Hematopoietic multipotent progenitor cell treated with erythropoietin and hydrocortisone succinate and interleukin-3 and kit ligand, for 4 days (in vitro differentiated cells): ENCODE results near the gene KRT9.
"Not testable (repeated sequence)": the region's sequence is repeated elsewhere in the genome, so short reads cannot be mapped to it uniquely, and the experiment has no call there.

Experiments
- DNase-seq: peaks from one replicate; pipeline ENCODE4 v3.0.0-alpha.2; 2015

The KRT9 gene

DNA sequence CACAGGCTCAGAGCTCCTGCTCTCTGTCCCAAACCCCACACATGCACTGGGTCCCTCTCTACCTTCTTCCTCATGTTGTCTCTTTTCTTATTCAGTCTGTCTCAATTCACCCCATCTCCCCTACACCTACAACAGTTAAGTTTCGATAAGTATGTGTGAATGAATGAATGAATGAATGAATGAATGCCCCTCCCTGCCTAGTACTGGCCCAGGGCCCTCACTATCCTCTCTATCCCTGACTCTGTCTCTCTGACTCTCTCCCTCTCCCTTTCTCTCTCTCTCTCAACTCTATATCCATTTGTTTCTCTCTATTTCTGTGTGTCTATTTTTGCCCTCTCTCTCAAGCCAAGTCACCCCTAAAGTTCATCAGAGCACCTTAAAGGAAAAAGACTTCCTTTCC lies 6.7 kb upstream of the KRT9 start:
- no peak for DNase-seq

DNA sequence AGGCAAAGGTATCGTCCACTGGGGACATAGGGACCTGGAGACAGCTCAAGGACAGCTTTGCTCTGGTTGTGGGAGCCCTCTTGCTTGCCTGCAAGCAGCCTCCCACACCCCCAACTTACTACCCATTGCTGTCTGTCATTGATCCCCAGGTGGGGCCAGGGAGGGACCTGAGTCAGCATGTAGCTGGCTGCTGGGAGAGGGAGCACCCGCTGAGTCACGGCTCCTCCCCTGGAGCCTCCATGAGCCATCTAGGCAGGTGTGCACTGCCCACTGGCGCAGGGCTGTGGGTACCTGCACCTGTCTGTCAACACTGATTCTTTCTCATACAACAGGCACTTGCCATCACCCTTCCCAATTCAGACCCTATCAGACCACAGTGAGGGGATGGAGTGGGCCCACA lies 4.9 kb upstream of the KRT9 start:
- DNase-seq: not testable (repeated sequence)

DNA sequence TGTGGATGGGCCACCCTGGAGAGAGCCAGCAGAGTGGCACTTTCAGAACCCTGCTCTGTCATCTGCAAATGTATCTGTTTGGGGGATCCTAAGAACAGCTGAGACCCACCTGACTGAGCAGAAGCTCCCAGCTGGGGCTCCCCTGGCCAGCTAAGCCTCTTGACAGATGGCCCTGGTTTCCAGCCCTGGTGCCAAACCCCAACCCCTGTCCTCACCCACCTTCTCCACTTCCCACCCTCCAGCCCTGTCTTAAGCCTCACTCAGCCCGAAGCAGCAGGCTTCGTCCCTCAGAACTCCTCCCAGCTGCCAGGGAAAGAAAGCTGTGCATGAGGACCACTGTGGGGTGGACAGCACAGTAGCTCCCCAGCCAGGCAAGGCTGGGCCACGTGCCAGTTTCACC lies 3.5 kb upstream of the KRT9 start:
- no peak for DNase-seq

DNA sequence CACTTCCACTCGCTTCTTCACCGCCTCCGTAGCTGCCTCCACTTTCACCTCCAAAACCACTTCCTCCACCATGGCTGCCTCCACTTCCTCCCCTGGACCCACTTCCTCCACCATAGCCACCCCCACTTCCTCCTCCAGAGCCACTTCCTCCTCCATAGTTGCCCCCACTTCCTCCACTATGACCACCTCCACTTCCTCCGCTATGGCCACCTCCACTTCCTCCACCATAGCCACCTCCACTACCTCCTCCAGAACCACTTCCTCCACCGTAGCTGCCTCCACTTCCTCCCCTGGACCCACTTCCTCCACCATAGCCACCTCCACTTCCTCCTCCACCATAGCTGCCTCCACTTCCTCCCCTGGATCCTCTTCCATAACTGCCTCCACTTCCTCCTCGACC lies 4.5 kb downstream of the KRT9 start:
- DNase-seq: no peak

DNA sequence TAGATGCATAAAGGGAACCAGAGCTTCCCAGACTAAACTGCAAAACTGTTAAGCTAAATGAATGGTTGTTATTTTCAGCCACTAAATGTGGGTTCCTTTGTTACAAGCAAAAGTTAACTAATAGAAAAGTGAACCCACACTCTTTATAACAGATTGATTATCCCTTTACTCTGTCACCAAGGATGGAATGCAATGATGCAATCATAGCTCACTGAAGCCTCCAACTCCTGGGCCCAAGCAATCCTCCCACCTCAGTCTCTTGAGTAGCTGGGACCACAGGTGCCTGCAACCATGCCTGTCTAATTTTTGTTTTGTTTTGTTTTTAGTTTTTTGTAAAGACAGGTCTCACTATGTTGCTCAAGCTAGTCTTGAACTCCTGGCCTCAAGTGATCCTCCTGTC lies 6.5 kb downstream of the KRT9 start:
- DNase-seq: no peak

DNA sequence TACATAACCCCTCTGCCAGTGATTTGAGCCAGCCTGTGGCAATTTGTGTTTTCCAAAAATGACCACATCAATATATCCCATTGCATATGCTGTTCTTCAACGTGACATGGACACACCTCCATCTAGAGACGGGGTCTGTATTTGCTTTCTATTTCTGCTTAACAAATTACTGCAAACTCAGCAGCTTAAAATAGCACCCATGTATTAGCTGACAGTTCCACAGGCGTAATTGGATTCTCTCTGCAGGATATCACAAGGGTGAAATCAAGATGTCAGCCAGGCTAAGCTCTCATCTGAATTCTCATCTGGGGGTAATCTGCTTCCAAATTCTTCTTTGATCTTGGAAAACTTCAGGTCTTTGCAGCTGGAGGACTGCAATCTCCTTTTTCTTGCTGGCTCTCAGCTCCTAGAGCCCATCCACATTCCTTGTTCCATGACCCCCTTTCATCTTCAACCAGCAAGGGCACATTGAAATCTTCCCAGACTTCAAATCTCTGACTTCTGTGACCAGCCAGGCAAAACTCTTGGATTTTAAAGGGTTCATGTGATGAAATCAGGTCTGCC lies 8.2 kb downstream of the KRT9 start:
- DNase-seq: no peak

DNA sequence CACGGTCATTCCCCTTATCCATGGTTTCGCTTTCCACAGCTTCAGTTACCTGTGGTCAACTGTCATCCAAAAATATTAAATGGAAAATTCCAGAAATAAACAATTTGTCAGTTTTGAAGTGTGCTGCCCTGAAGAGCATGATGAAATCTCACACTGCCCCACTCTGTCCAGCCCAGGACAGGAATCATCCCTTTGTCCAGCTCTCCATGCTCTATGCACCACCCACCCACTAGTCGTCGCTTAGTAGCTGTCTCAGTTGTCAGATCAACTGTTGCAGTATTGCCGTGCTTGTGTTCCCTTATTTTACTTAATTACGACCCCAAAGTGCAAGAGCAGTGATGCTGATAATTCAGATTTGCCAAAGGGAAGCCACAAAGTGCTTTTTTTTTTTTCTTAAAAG lies 10.3 kb downstream of the KRT9 start:
- no peak for DNase-seq

DNA sequence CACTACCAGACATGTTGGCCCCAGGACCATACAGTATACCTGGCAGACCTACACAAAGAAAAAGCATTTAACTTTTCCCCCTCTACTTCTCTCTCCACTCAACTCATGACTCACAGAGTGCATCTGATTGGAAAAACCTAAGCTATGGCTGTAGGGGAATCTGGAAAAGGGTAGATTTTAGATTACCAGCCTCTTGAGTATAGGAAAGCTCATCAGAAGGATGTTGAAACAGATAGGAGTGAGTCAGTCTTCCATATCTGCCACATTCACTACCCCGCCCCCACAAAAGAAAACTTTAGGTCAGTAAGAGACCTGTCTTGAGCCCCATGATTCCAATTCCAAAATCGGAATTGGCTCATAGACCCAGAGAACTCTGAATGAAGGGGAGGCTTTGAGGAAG lies 12.3 kb downstream of the KRT9 start:
- no peak for DNase-seq

DNA sequence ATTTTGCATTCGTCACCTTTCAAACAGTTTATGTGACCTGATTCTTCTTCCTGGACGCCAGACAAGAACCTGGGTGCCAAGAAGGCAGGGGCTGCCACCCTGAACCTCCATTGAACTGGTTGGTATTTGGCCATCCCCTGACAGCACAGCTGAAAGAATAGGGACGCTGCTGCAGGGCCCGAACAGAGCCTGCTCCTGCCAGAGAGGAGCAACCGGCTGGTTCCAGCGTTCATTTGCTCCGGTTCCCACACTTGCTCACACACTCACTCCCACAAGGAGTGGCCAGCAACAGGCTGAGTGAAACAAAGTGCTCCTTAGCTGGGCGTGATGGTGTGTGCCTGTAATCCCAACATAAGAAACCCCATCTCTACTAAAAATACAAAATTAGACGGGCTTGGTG lies 14.9 kb downstream of the KRT9 start:
- no peak for DNase-seq

DNA sequence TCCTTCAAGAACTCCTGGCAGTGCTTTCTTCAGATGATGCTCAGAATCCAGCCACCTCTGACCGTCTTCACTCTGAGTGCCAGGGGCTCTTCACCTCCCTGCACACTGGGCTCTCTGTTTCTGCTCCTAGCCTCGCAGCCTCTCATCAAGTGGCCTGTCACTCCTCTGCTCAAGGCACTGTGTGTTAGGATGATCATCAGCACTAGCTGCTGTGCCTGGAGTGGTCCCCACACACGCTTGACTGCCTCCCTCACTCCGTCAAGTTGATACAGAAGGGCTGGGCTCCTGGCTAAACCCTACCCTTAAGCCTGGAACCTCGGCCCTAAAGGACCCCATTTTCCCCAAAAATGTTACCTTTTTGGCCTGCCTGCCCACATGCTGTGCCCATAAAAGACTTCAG lies 15.6 kb downstream of the KRT9 start:
- no peak for DNase-seq

DNA sequence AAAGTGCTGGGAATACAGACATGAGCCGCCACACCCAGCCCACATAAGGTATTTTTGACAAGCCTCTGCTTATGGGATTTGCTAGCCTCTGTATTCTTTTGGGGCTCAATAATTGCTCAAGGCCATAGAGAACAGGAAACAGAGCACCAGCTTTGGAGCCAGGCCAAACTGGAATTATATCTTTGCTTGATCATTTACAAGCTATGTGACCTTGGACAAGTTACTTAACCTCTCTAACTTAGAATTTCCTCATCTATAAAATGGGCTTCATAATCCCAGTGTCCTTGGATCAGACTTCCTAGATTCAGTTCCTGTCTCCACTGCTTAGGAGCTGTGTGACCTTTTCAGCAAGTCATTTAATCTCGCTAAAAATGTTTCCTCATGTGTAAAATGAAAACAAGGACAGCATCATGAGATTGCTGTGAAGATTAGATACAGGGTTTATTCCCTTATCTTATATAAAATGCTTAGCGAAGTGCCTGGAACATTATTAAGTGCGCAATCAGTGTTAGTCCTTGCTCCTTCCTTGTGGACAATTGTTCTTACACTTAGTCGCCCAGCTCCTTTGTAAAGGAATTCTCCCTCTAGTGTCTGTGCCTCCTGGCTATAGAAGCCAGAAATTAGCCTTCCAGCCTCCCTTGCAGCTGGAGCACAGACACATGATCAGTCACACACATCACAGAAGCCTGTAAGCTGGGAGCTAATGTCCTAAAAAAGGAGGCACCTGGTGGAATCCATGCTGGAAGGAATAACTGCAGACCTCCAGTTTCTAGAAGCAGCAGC lies 16.6 kb downstream of the KRT9 start:
- no peak for DNase-seq

DNA sequence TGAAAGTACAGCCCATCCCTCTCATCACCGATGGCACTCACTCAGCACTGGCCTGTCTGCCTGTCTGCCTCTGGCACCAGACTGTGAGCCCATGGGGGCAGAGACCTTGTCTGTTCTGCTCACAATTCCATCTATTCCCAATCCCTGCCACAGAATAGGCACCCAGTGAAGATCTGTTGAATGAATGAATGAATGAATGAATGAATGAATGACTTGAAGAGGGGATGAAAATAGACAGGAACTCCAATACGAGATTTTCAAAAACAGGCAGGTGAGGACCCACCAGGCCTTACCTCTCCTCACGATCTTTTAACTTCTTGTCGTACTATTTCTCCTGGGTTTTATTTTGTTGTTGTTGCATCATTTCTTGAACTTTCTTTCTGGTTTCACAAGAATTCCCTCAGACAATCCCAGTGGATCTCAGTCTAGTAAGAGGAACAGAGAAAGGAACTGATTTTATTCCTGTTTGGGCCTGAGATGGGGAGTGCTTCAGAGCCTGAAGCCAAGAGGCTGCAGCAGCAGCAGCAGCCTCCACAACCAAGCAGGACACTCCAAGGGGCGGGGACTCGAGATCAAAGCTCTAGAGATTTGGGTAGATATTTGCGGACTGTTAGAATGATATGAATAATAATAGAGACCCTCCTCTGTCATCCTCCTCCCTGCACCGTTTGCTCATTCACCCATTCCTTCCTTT lies 17.7 kb downstream of the KRT9 start:
- DNase-seq: no peak

DNA sequence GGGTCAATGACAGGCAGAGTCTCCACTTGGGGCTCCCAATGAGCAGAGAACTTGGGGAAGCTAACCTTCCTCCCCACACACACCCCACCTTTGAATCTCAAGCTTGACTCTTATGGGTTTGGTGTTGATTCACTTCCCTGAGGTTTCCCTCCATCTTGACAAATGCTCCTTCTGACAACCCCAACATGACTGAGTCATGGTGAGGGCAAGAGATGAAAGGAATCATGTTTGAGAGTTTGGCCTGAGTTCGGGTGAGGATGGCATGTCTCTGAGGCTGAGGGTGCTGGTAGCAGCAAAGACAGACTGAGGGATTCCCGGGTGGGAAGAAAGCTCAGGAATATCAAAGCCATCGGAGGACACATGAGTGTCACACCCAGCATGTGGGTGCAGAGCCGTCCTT lies 18.7 kb downstream of the KRT9 start:
- no peak for DNase-seq

DNA sequence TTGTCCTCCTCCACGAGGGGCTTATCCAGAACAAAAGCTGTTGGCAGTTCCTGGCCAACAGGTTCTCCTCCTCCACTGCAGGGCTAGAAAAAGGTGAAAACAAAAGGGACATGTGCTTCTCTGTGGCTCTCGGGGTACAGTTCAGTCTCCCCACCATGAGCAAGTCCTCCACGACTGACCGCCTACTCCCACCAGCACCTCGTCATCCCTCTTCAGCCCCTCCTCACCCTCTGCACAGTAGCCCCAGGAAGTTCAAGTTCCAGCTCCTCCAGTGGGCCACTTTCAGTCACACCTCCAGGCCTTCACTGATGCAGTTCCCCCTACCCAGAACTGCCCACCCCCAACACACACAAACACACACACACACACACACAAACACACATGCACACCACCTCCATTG lies 19.4 kb downstream of the KRT9 start:
- DNase-seq: no peak

DNA sequence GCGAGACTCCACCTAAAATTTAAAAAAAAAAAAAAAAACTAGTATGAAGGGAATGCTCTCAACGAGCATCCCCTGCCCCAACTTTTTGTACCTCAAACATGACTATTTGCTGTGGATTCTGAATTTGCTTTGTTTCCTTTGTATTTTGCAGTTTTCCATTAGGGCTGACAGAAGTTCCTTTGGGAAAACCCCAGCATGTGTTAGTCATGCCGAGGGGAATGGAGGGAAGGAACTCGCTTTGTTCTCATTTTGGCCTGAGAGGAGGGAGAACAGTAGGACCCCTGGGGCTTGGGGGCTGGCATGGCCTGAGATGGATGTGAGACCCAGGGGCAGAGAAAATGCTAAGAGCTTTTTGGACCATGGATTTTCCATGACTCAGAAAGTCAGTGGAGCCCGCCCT lies 20.5 kb downstream of the KRT9 start:
- no peak for DNase-seq

DNA sequence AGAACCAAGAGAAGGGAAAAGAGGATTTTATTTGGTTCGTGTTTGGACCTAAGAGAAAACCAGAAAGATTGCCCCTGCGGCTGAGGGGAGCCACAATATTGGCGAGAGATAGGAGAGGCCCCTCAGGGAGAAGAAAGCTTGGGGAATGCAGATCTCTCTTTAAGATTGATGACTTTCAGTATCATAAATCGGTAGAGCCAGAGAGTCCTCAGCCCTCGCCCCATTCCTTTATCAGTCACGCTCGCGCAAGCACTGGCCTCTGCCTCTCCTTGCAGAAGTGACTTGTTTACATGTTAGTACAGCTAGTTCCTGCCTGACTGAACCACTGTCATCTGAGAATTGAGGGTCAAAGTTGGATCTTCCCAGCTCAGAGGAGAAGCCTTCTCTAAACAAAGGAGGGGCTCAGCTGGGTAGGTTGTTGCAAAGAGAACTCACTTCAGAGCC lies 22.2 kb downstream of the KRT9 start:
- DNase-seq: peak; percentile 35

DNA sequence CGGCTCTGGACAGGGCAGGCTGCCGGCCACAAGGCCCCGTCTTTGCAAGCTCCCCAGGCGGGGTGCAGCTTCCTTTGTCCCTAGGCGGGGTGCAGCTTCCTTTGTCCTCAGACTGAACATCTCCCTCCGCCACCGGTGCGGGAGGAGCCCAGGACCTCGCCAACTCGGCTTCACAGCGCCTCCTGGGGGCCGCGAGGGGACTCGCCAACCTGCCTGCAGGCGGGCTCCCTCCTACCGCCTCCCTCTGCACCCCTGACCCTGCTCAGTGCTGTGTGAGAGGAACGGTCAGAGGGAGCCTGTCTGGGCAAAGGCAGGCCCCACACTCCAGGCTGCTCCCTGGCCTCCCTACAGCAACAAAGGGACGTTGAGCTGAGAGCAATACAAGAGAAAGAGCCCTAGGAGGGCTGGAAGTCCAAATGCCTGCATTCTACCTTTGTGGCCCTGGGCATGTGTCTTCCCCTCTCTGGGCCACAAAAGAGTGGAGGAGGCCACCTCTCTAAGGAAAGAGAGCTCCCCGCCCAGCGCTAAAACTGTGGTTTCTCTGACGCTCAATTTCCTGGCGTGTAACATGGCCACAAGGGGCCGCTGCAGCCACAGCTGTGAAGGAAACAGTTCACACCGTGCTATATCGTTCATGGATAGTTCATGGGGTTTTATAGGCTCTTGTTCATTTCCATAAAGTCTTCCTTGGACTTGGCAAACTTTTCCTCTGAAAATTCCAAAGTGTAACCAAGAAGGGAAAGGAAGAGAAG lies 22.8 kb downstream of the KRT9 start:
- peak; percentile 92 for DNase-seq

DNA sequence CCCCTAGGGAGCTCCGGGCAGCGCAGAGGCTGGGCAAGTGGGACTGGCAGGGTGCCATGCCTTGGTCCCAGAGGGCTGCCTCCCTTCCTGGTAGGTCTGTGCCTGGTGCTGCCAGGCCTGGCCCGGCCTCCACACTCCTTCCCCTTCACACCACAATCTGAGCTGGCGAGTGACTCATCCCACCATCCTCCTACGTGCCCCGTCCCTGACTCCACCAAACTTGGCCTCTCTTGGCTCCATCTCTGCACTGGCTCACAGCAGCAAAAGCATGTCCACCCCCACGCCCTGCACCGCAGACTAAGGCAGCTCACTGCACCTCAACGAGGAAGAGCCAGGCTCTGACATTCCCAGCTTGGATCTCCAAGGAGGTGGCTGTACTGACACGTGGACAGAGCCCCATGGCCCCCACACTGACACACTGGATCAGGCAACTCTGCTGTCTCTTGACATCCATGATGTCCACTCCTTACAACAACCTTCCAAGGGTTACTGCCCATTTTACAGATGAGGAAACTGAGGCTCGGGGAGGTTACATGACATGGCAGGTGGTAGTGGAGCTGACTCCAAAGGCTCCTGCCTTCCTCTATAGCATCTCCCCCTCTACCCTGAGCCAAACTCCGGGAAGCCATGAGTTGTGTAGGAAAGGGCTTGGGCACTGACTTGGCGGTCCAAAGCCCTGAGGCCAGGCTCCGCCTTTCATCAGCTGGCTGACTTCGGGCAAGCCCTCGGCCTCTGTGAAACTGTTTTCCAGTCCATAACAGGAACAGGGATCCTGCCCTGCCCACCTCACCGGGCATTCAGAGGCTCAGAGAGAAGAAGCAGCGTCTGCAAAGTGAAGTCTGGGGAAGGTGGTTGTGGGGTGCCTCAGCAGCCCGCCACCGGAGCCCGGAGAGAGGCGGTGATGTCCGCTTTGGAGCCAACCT lies 23.7 kb downstream of the KRT9 start:
- DNase-seq: peak; percentile 54

DNA sequence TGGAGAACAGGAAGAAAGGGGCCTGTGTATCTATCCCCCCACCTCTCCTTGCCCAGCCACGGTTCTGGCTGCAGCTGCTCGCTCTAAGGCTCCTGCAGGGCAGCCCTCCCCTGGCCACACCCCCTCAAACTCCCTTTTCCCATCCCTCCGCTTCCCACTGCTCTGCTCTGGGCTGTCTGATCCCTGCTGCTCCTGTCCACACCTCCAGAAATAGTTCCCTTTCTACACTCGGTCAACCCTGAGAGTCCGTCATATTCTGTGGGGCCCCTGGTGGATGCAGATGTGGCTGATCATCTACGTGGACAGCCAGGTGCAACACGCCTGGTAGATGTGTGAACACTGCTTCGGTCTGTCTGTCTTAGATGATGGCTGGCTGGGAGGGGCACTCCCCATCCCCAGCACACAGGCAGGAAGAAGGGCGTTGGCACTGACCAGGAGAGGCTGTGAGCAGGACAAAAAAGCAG lies 24.4 kb downstream of the KRT9 start:
- no peak for DNase-seq

DNA sequence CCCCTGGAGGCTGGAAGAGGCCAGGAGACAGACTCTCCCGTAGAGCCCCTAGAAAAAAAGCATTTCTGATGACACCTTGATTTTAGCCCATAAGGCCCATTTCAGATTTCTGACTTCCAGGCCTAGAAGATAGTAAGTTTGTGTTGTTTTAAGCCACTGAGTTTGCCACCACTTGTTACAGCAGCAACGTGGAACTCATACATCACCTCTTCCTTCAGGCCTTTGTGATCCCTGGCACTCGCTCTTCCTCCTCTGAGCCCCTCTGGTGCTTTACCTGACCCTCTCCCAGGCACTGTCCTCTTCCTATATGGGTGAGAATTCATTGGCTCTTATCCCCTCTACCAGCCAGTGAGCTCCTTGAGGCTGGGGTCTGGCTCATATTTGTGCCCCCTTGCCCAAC lies 25.0 kb downstream of the KRT9 start:
- no peak for DNase-seq

DNA sequence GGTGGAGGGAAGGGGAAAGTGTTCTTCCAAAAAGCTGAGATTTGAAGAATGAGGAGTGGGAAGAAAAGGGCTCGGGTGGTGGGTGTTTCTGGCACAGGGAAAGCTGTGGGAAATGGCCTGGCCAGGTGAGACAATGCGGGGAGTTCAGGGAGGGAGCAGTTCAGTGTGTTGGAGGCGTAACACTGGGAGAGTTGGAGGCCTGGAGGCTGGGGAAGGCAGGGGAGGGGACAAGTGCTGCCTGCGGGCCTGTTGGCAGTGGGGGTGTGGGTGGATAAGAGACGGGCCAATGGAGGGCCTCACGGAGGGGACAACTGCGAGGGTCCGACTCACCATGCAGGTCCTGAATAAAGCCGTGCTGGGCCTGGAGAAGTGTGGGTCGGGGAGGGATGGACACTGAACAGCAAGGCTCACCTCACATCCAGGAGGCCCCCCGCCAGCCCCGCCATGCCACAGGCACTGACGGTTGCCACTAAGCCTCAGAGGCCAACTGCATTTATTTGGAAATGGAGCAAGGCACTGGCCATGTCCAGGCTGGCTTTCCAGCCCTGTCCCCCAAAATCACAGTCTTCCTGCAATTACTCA lies 25.9 kb downstream of the KRT9 start:
- DNase-seq: no peak

DNA sequence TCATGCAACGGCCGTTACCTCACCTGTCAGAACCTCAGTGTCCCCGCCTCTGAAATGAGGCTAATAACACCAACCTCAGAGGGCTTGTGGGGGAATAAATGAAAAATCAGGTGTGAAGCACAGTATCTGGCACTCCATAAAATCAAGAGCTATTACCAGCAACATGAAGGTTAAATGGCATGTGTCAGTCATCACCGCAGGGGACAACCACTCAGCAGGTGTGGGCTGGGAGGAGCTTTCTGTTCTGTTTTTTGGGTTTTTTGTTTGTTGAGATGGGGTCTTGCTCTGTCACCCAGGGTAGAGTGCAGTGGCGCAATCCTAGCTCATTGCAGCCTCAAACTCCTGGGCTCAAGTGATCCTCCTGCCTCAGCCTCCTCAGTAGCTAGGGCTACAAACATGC lies 26.9 kb downstream of the KRT9 start:
- DNase-seq: no peak
